HCT116 (cell line): ENCODE results near the gene CXCL8. TPM values are rescaled to one million over a fixed set of nuclear protein-coding genes. Genes with fewer than 3 reads are reported as not detected.

Experiments
- ATAC-seq: fragments of 200-7000 bp; cut with Tn5 transposase; 2 replicates; pipeline ENCODE4 v1.9.1; 2020; ENCODE audit warnings: mild to moderate bottlenecking, moderate library complexity
- BruUV-seq: library from RNA; stranded (reverse); fragments of 400-500 nt; replicated peaks from 2 replicates; lab custom pipeline; 2021; lab: Mats Ljungman, UMichigan
- CTCF ChIA-PET: fragments of 300-600 bp; sonication (Branson Sonifier 250); formaldehyde crosslinking; loops from one replicate; lab custom pipeline; 2021; ENCODE audit warnings: antibody characterized with exemption; lab: Charles Lee
- POLR2A ChIA-PET: fragments of 300-600, 350-600 bp; sonication (Branson Sonifier 250); formaldehyde crosslinking; loops from one replicate; lab custom pipeline; 2021; ENCODE audit warnings: antibody characterized with exemption; lab: Charles Lee
- RAD21 ChIA-PET, 2 experiments: fragments of 300-600 bp; sonication (Branson Sonifier 250); formaldehyde crosslinking; loops; one replicate each; lab custom pipeline; 2023; ENCODE audit warnings: low total read pairs in 2 of 2; ENCODE audit not compliant: uncharacterized antibody in 2 of 2, unreplicated experiment in 2 of 2, low non-redundant PET in 1 of 2; lab: Charles Lee
- DNase-seq: peaks from one replicate; pipeline ENCODE4 v3.0.0-alpha.2; 2010; ENCODE audit warnings: low read depth, low spot score
- H2AFZ ChIP-seq: fragments of 200-600 bp; shearing (Covaris generic), sonication (generic); 2 replicates; pipeline ENCODE4 v1.6.1; 2017; ENCODE audit warnings: low read depth, mixed run types, mixed read lengths, antibody characterized with exemption, low read length; ENCODE audit not compliant: poor library complexity, severe bottlenecking
- H3K27ac ChIP-seq: 2 replicates; pipeline ENCODE4 v1.5.1; 2012; ENCODE audit warnings: low read depth, low read length
- H3K27me3 ChIP-seq: fragments of 200-600 bp; sonication (generic); 2 replicates; pipeline ENCODE4 v1.6.1; 2016; ENCODE audit warnings: mixed run types, low read length, mixed read lengths; ENCODE audit not compliant: insufficient read depth
- H3K36me3 ChIP-seq, 2 experiments: fragments of 200-500 bp in 1 of 2; fragments of 200-600 bp in 1 of 2; sonication (Bioruptor generic) in 1 of 2; sonication (generic) in 1 of 2; 2 replicates each; pipeline versions ENCODE4 v1.5.1 to v1.6.1; 2014 to 2016; ENCODE audit warnings: low read length in 2 of 2, inconsistent platforms in 1 of 2, mixed read lengths in 1 of 2, mixed run types in 1 of 2; ENCODE audit not compliant: insufficient read depth in 2 of 2, control insufficient read depth in 1 of 2
- H3K4me1 ChIP-seq, 2 experiments: fragments of 200-600 bp in 1 of 2; sonication (generic) in 1 of 2; 2 replicates each; pipeline versions ENCODE4 v1.5.1 to v1.6.1; 2012 to 2017; ENCODE audit warnings: low read length in 2 of 2, inconsistent platforms in 1 of 2, mild to moderate bottlenecking in 1 of 2, mixed read lengths in 1 of 2, mixed run types in 1 of 2, moderate library complexity in 1 of 2; ENCODE audit not compliant: insufficient read depth in 2 of 2, control insufficient read depth in 1 of 2
- H3K4me2 ChIP-seq: fragments of 200-600 bp; sonication (generic); 2 replicates; pipeline ENCODE4 v1.6.1; 2017; ENCODE audit warnings: mixed run types, low read length, mixed read lengths
- H3K4me3 ChIP-seq, 2 experiments: fragments of 200-600 bp in 1 of 2; sonication (generic) in 1 of 2; replicated peaks in 1 of 2; 2 replicates each; pipeline ENCODE4 v1.5.1; 2011 to 2016; ENCODE audit warnings: low read length in 2 of 2, control low read depth in 1 of 2, low read depth in 1 of 2, mild to moderate bottlenecking in 1 of 2, mixed read lengths in 1 of 2, mixed run types in 1 of 2
- H3K79me2 ChIP-seq: fragments of 200-600 bp; sonication (generic); 2 replicates; pipeline ENCODE4 v1.6.1; 2017; ENCODE audit warnings: mild to moderate bottlenecking, mixed run types, low read length, moderate library complexity, mixed read lengths; ENCODE audit not compliant: insufficient read depth
- H3K9ac ChIP-seq: fragments of 200-600 bp; sonication (generic); 2 replicates; pipeline ENCODE4 v1.6.1; 2016; ENCODE audit warnings: low read length, mixed read lengths
- H3K9me2 ChIP-seq: fragments of 200-600 bp; sonication (generic), shearing (Covaris generic); 2 replicates; pipeline ENCODE4 v1.6.1; 2017; ENCODE audit warnings: mixed run types, mild to moderate bottlenecking, moderate library complexity; ENCODE audit not compliant: insufficient read depth
- H3K9me3 ChIP-seq, 2 experiments: fragments of 200-500 bp in 1 of 2; fragments of 200-600 bp in 1 of 2; sonication (Bioruptor generic) in 1 of 2; sonication (generic) in 1 of 2; 2 replicates each; pipeline ENCODE4 v1.6.1; 2014 to 2017; ENCODE audit warnings: low read length in 2 of 2, mixed read lengths in 2 of 2, inconsistent platforms in 1 of 2, low read depth in 1 of 2, mild to moderate bottlenecking in 1 of 2, mixed run types in 1 of 2, moderate library complexity in 1 of 2; ENCODE audit not compliant: control insufficient read depth in 1 of 2, insufficient read depth in 1 of 2
- H4K20me1 ChIP-seq: fragments of 200-600 bp; sonication (generic), shearing (Covaris generic); 2 replicates; pipeline ENCODE4 v1.6.1; 2017; ENCODE audit warnings: mixed run types, mild to moderate bottlenecking, moderate library complexity; ENCODE audit not compliant: insufficient read depth
- EZH2 ChIP-seq: fragments of 200-600 bp; sonication (generic); IDR thresholded peaks from 2 replicates; pipeline ENCODE4 v1.6.1; 2017; ENCODE audit warnings: antibody characterized with exemption, mixed run types
- EZH2phosphoT487 ChIP-seq: fragments of 200-600 bp; IDR thresholded peaks from 2 replicates; pipeline ENCODE4 v1.6.1; 2018; ENCODE audit warnings: antibody characterized with exemption, borderline replicate concordance
- JUND ChIP-seq: IDR thresholded peaks from 2 replicates; pipeline ENCODE4 v1.6.1; 2012
- POLR2A ChIP-seq: IDR thresholded peaks from 2 replicates; pipeline ENCODE4 v1.7.0; 2011; ENCODE audit warnings: borderline replicate concordance; ENCODE audit not compliant: insufficient read depth, insufficient read length; ENCODE audit errors: extremely low read depth
- POLR2AphosphoS5 ChIP-seq: IDR thresholded peaks from 2 replicates; pipeline ENCODE4 v1.6.1; 2011; ENCODE audit warnings: mild to moderate bottlenecking, low read depth, low read length, moderate library complexity
- RAD21 ChIP-seq: IDR thresholded peaks from 2 replicates; pipeline ENCODE4 v1.6.1; 2012; ENCODE audit warnings: low read depth, mild to moderate bottlenecking
- SIN3A ChIP-seq: IDR thresholded peaks from 2 replicates; pipeline ENCODE4 v1.6.1; 2012; ENCODE audit warnings: low read depth
- SRF ChIP-seq: IDR thresholded peaks from 2 replicates; pipeline ENCODE4 v1.6.1; 2012; ENCODE audit warnings: low read depth
- TCF7L2 ChIP-seq: IDR thresholded peaks from 2 replicates; pipeline ENCODE4 v1.7.0; 2011; ENCODE audit warnings: borderline replicate concordance, inconsistent platforms; ENCODE audit not compliant: insufficient read depth, insufficient read length; ENCODE audit errors: extremely low read depth
- intact Hi-C: fragments of 100-400 bp; cut with micrococcal nuclease; formaldehyde crosslinking; loops from 2 replicates; pipeline ENCODE4 v1.10.0; 2022
- total RNA-seq: library from RNA; stranded (reverse); gene quantifications from one replicate; pipeline ENCODE4 v1.2.1, GENCODE V29; 2021; ENCODE audit not compliant: unreplicated experiment
- TF ChIP-seq, protein P1 (sequence below), 3 experiments: fragments of 200-600 bp in 1 of 3; sonication (generic) in 1 of 3; IDR thresholded peaks in 2 of 3; conservative IDR thresholded peaks in 1 of 3; 2 replicates each; pipeline ENCODE4 v1.5.1; 2012 to 2017; ENCODE audit warnings: low read depth in 2 of 3, low read length in 2 of 3, antibody characterized with exemption in 1 of 3, borderline replicate concordance in 1 of 3, control low read depth in 1 of 3, mild to moderate bottlenecking in 1 of 3, mixed read lengths in 1 of 3, mixed run types in 1 of 3, moderate library complexity in 1 of 3; ENCODE audit not compliant: insufficient read depth in 1 of 3

Gene CXCL8
- total RNA-seq, 1 experiment from 2014 or later: 1.8 TPM

GRCh38 chr4:73754934-73755333 lies 14.6 kb downstream of the CXCL8 start:
- H3K79me2 ChIP-seq: no peaks in the 10 kb centered on the region
- ATAC-seq (no peak), DNase-seq (no peak)
- no peak overlapping the region for H3K27ac ChIP-seq
- BruUV-seq: no TSS peak
- POLR2A ChIA-PET: no interaction called here
- H2AFZ ChIP-seq: no peak overlapping the region
- H3K4me2 ChIP-seq: no peak overlapping the region
- no peaks in the 10 kb centered on the region for H3K9me2 ChIP-seq
- CTCF ChIA-PET: no interaction called here
- intact Hi-C loops: no loop called here
- H3K4me1 ChIP-seq: no peaks in the 10 kb centered on the region
- no peaks in the 10 kb centered on the region for H3K27me3 ChIP-seq
- no peak for TF ChIP-seq SIN3A
- no peak for TF ChIP-seq POLR2A
- TF ChIP-seq SRF: no peak
- no peak for TF ChIP-seq RAD21
- TF ChIP-seq JUND: no peak
- no peak for TF ChIP-seq EZH2
- TF ChIP-seq POLR2AphosphoS5: no peak
- no peak for TF ChIP-seq TCF7L2
- TF ChIP-seq EZH2phosphoT487: no peak
- TF ChIP-seq, all 23 proteins: peak for 0
- no peaks in the 10 kb centered on the region for H3K9me3 ChIP-seq
- H3K4me3 ChIP-seq: no peak overlapping the region
- H3K9ac ChIP-seq: no peak overlapping the region
- no peaks in the 10 kb centered on the region for H4K20me1 ChIP-seq
- RAD21 ChIA-PET: no interaction called here
- no peaks in the 10 kb centered on the region for H3K36me3 ChIP-seq

GRCh38 chr4:73759357-73759756 lies 19.0 kb downstream of the CXCL8 start:
- ChIA-PET POLR2A (no interaction called here), RAD21 (no interaction called here), CTCF (no interaction called here)
- ATAC-seq: no peak
- H3K9me2 ChIP-seq: no peaks in the 10 kb centered on the region
- no peak overlapping the region for H3K4me3 ChIP-seq
- DNase-seq: no peak
- H3K4me1 ChIP-seq: no peaks in the 10 kb centered on the region
- intact Hi-C loops: no loop called here
- no TSS peak for BruUV-seq
- H3K27me3 ChIP-seq: no peaks in the 10 kb centered on the region
- no peaks in the 10 kb centered on the region for H3K36me3 ChIP-seq
- no peak overlapping the region for H2AFZ ChIP-seq
- H4K20me1 ChIP-seq: no peaks in the 10 kb centered on the region
- H3K9me3 ChIP-seq: no peaks in the 10 kb centered on the region
- TF ChIP-seq, protein P1, sequence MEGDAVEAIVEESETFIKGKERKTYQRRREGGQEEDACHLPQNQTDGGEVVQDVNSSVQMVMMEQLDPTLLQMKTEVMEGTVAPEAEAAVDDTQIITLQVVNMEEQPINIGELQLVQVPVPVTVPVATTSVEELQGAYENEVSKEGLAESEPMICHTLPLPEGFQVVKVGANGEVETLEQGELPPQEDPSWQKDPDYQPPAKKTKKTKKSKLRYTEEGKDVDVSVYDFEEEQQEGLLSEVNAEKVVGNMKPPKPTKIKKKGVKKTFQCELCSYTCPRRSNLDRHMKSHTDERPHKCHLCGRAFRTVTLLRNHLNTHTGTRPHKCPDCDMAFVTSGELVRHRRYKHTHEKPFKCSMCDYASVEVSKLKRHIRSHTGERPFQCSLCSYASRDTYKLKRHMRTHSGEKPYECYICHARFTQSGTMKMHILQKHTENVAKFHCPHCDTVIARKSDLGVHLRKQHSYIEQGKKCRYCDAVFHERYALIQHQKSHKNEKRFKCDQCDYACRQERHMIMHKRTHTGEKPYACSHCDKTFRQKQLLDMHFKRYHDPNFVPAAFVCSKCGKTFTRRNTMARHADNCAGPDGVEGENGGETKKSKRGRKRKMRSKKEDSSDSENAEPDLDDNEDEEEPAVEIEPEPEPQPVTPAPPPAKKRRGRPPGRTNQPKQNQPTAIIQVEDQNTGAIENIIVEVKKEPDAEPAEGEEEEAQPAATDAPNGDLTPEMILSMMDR (IDR thresholded peaks at IDR 0.05 in 2 of 3, conservative IDR thresholded peaks at IDR 0.05 in 1 of 3; ENCODE audit: borderline replicate concordance in 1 of 3, insufficient read depth in 1 of 3, low read depth in 2 of 3, low read length in 2 of 3): no peak
- no peaks in the 10 kb centered on the region for H3K79me2 ChIP-seq
- no peak overlapping the region for H3K9ac ChIP-seq
- no peak overlapping the region for H3K4me2 ChIP-seq
- H3K27ac ChIP-seq: no peak overlapping the region
